ACC112 (cell line): Measurements from ENCODE around the gene SLC16A8.
"Not testable (repeated sequence)": the region's sequence is repeated elsewhere in the genome, so short reads cannot be mapped to it uniquely, and the experiment has no call there.

ENCODE experiments used
- H2AFZ ChIP-seq: fragments of 200-600 bp; sonication (generic); one replicate; pipeline ENCODE4 v1.6.0; 2017; ENCODE audit warnings: antibody characterized with exemption, low read length; ENCODE audit not compliant: unreplicated experiment
- H3K27ac ChIP-seq: fragments of 200-600 bp; sonication (generic); 2 replicates; pipeline ENCODE4 v1.5.1; 2014; ENCODE audit warnings: low read depth, mild to moderate bottlenecking, antibody characterized with exemption, low read length, moderate library complexity
- H3K27me3 ChIP-seq: fragments of 200-600 bp; sonication (generic); 2 replicates; pipeline ENCODE4 v1.6.1; 2014; ENCODE audit warnings: mild to moderate bottlenecking, antibody characterized with exemption, low read length, moderate library complexity, mixed read lengths; ENCODE audit not compliant: insufficient read depth
- H3K36me3 ChIP-seq: fragments of 200-600 bp; sonication (generic); 2 replicates; pipeline ENCODE4 v1.6.1; 2016; ENCODE audit warnings: mild to moderate bottlenecking, antibody characterized with exemption, low read length, moderate library complexity, mixed read lengths; ENCODE audit not compliant: insufficient read depth
- H3K4me1 ChIP-seq: fragments of 200-600 bp; sonication (generic); one replicate; pipeline ENCODE4 v1.6.1; 2016; ENCODE audit warnings: low read length, mixed read lengths; ENCODE audit not compliant: insufficient read depth, unreplicated experiment, control insufficient read depth
- H3K4me3 ChIP-seq: fragments of 200-600 bp; sonication (generic); 2 replicates; pipeline ENCODE4 v1.5.1; 2014; ENCODE audit warnings: mild to moderate bottlenecking, low read depth, low read length
- H3K79me2 ChIP-seq: fragments of 200-600 bp; sonication (generic); one replicate; pipeline ENCODE4 v1.6.0; 2016; ENCODE audit warnings: low read length; ENCODE audit not compliant: control insufficient read depth, unreplicated experiment, insufficient read depth

SLC16A8 gene

DNA sequence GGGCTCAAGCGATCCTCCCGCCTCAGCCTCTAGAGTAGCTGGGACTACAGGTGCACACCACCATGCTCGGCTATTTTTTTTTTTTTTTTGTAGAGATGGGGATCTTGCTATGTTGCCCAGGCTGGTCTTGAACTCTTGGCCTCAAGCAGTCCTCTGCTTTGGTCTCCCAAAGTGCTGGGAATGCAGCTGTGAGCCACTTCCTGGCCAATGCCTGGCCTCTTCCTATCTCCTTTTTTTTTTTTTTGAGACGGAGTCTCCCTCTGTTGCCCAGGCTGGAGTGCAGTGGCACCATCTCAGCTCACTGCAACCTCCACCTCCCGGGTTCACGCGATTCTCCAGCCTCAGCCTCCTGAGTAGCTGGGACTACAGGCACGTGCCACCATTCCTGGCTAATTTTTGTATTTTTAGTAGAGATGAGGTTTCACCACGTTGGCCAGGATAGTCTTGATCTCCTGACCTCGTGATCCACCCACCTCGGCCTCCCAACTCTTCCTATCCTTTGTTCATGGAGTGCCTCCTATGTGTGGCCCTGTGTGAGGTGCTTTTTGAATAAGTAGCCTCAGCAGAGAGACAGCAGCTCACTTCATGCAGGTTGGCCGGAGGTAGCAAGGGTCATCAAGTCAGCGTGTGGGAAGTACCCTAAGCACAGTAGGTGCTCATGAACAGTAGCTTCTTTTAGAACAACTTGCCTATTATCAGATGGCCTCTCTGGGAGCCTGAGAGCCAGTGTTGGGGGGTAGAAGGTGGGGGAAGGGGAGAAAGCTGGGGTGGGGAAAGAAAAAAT, 46.4 kb downstream of the SLC16A8 start:
- H3K27ac ChIP-seq, H3K4me3 ChIP-seq, H3K79me2 ChIP-seq, H3K36me3 ChIP-seq, H2AFZ ChIP-seq, H3K27me3 ChIP-seq: not testable (repeated sequence)
- peaks cover 19% of the 10 kb centered on the region for H3K4me1 ChIP-seq

DNA sequence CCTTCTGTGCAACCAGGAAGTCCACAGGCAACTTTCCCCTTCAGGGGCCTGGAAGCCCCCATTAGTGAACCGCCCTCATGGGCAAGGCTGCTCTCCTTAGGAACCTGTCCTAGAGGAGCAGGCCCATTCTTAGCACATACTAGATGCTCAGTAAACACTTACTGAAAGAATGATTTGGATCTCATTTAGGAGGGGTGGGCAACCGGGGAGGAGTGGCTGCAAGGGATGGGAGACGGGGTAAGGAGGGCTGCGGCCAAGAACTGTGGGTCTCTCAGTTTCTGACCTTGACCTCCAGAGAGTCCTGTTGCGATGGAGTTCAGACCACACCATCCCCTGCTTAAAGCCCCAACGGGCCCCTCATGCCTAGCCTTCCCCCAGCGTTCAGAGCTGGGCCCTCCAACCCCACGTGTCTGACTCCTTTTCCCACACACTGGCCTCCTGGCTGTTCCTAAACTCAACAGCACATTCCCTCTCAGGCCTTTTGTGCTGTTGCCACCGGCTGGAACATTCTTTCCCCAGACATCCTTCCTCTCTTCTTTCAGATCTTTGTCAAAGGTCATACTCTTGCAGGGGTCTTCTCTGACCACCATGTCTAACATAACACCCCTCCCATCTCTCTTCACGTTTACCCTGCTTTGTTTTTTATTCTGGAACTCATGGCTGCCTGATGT, 47.5 kb downstream of the SLC16A8 start:
- H3K27me3 ChIP-seq: no peaks in the 10 kb centered on the region
- no peak overlapping the region for H2AFZ ChIP-seq
- H3K27ac ChIP-seq: no peak overlapping the region
- H3K79me2 ChIP-seq: no peaks in the 10 kb centered on the region
- peaks cover 20% of the 10 kb centered on the region for H3K4me1 ChIP-seq
- H3K4me3 ChIP-seq: no peak overlapping the region
- H3K36me3 ChIP-seq: no peaks in the 10 kb centered on the region

DNA sequence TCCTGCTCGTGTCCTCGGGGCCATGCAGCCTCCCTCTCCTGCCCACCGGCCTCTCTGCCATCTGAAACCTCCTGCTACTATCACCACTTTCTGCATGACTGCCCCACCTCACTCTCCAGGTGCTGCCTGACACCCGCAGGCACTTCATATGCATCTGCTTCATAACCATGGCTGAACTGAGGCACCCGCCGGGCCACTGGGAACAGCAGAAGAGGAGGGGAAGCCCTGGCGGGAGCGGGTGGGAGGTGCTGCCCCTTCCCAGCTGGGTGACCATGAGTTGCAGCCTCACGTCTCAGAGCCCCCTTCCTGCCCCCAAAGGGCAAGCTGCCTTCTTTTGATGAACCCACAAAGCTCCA, 48.5 kb downstream of the SLC16A8 start:
- Histone ChIP-seq H3K4me1 (peaks cover 20% of the 10 kb centered on the region), H2AFZ (no peak overlapping the region), H3K27me3 (no peaks in the 10 kb centered on the region), H3K27ac (no peak overlapping the region), H3K36me3 (no peaks in the 10 kb centered on the region), H3K4me3 (no peak overlapping the region), H3K79me2 (no peaks in the 10 kb centered on the region)

DNA sequence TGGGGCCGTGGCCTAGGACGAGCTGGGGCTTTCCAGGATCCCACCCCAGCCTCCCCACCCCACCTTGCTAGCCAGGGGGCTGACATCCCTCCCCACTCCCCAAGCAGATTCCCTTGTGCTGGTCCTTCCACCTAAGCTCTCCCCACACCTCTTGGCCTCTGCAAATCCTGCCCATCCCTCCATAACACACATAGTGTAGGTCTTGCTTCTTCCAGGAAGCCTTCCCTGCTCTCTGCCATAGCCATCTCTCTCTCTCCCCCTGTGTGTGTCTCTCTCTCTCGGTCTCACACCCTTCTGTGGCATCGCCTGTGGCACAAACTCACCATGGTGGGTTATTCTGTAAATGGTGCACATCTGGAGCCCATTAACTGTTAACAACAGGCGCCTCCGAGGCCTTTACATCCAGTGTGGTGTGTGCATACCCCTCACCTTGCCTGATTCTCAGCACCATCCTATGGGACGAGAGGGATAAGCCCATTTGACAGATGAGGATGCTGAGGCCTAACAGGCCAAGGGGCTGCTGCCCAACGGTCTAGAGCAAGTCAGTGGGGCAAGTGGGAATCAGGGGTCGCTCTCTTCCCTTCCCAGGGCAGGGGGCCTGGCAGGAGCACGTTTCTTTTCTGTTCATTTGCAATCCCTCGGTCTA, 49.0 kb downstream of the SLC16A8 start:
- H2AFZ ChIP-seq: no peak overlapping the region
- H3K36me3 ChIP-seq: no peaks in the 10 kb centered on the region
- peaks cover 20% of the 10 kb centered on the region for H3K4me1 ChIP-seq
- no peak overlapping the region for H3K4me3 ChIP-seq
- no peaks in the 10 kb centered on the region for H3K27me3 ChIP-seq
- H3K27ac ChIP-seq: no peak overlapping the region
- H3K79me2 ChIP-seq: no peaks in the 10 kb centered on the region

GRCh38 chr22:38034278-38034882, 49.6 kb downstream of the SLC16A8 start:
- peaks cover 20% of the 10 kb centered on the region for H3K4me1 ChIP-seq
- H3K36me3 ChIP-seq: no peaks in the 10 kb centered on the region
- H3K4me3 ChIP-seq: no peak overlapping the region
- no peaks in the 10 kb centered on the region for H3K79me2 ChIP-seq
- no peak overlapping the region for H2AFZ ChIP-seq
- H3K27me3 ChIP-seq: no peaks in the 10 kb centered on the region
- H3K27ac ChIP-seq: no peak overlapping the region

DNA sequence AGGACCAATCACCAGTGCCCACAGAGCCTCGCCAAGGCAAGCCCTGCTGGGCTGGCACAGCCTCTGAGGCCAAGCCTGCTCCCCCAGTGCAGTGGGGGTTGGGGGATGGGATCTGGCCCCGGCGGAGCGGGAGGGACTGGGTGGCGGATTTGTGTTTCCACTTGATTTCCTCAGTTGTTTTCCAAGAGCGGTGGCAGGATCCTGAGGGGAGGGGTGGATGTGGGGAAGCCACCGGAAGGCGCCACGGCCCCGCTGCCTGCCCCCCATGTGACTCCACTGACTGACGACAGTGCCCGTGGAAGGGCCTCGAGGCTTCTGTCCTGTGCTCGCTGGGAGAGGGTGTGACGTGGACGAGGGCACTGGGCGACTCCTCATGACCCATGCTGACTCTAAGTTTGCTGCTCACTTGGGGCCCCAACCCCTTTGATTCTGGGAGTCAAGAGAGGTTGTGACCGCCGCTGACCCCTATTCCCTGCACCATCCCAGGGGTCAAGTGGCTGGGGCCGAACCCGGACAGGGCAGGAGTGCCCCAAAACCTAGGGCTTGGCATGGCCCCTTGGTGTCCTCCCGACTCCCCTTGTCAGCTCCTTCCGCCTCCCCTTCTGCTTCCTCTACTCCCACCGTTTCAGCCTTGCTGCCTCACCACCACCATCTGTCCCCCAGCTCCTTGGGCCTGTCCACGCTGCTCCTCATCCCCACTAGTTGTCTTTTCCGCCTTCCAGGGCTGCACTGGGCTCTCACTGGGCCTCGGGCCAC, 50.3 kb downstream of the SLC16A8 start:
- H3K27me3 ChIP-seq: no peaks in the 10 kb centered on the region
- peaks cover 20% of the 10 kb centered on the region for H3K4me1 ChIP-seq
- no peak overlapping the region for H3K4me3 ChIP-seq
- no peaks in the 10 kb centered on the region for H3K79me2 ChIP-seq
- no peak overlapping the region for H2AFZ ChIP-seq
- no peak overlapping the region for H3K27ac ChIP-seq
- no peaks in the 10 kb centered on the region for H3K36me3 ChIP-seq

GRCh38 chr22:38032681-38033521, 51.1 kb downstream of the SLC16A8 start:
- Histone ChIP-seq H3K36me3 (no peaks in the 10 kb centered on the region), H3K79me2 (no peaks in the 10 kb centered on the region), H2AFZ (no peak overlapping the region), H3K27me3 (no peaks in the 10 kb centered on the region), H3K4me3 (no peak overlapping the region), H3K27ac (no peak overlapping the region), H3K4me1 (peaks cover 20% of the 10 kb centered on the region)

DNA sequence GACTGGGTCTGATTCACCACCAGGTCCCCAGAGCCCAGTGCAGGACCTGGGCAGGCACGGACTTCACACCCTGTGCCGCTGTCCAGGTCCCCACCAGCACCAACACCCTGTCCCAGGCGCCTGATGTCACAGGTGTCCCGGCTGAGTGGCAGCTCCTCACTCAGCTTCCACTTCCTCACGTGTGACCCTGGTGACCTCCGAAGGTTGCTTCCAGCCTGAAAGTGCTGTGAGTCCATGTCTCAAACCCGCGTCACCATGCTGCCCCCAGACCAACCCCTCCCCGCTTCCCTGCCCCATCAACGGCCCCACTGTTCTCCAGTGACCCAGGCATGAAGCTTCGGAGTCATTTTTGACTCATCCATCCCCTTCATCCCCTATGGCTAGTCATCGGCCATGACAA, 52.5 kb downstream of the SLC16A8 start:
- H3K27ac ChIP-seq: no peak overlapping the region
- H3K4me1 ChIP-seq: peaks cover 20% of the 10 kb centered on the region
- H3K4me3 ChIP-seq: no peak overlapping the region
- no peaks in the 10 kb centered on the region for H3K36me3 ChIP-seq
- no peaks in the 10 kb centered on the region for H3K27me3 ChIP-seq
- no peak overlapping the region for H2AFZ ChIP-seq
- no peaks in the 10 kb centered on the region for H3K79me2 ChIP-seq

- peaks cover 20% of the 10 kb centered on the region for H3K4me1 ChIP-seq
- H3K79me2 ChIP-seq: no peaks in the 10 kb centered on the region
- H3K36me3 ChIP-seq: no peaks in the 10 kb centered on the region
- no peak overlapping the region for H3K27ac ChIP-seq
- no peaks in the 10 kb centered on the region for H3K27me3 ChIP-seq
- no peak overlapping the region for H2AFZ ChIP-seq
- no peak overlapping the region for H3K4me3 ChIP-seq
These were observed 53.5 kb downstream of the SLC16A8 start for GRCh38 chr22:38030311-38031133.
